ENCODE measurements around the gene NDUFB5.
"Not testable (repeated sequence)": the region's sequence is repeated elsewhere in the genome, so short reads cannot be mapped to it uniquely, and the experiment has no call there.

Gene NDUFB5

DNA sequence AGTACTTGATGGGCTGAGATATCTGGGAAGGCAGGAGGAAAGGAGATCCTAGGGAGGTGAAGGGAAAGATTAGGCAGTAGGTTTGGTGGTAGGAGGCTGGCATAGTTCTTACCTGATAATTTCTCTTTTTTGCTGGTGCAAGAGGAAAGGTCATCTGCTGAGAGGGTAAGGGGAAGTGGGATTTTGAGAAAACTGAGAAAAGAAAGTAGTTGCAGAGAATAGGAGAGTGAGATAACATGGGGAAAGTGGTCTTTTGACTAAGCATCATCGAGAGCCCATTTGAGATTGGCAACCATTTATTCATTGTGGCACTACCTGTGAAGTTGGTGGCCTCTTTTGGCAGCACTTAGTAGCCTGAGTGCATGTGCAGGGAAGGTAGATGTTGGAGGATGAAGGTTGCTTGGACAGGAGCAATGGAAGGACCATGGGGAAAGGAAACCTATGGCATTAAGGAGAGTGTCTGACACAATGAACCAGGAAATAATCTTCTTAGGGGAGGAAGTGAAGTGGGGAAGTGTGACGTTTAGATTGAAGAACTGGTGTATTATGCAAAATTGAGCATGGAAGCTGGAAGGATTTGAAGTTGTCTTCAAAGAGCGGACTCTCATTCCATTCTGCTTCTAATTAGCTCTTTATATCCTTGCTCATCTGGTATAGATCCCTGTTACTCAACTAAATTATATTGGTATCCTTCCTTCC, 26.3 kb downstream of the NDUFB5 start:
- H3K4me3 ChIP-seq (ENCODE audit: low read depth, low read length), result no peak overlapping the region

DNA sequence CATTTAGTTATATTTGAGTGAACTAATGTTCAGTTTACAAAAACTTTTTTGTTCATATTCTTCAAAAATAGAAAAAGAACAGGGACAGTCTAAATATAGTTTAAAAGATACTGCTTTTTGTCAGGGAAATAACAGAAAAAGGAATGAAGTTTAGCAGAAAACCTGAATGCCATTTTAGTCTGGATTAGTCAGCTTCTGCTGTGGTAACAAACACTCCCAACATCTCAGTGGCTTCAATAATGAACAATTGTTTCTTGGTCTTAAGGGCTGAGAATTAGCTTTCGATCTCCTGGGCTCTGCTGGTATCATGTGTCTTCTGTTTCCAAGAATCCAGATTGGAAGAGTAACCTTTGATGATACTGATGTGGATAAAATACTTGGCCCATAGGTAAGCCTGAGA, 35.9 kb downstream of the NDUFB5 start:
- no peak overlapping the region for H3K4me3 ChIP-seq (ENCODE audit: low read depth, low read length)

DNA sequence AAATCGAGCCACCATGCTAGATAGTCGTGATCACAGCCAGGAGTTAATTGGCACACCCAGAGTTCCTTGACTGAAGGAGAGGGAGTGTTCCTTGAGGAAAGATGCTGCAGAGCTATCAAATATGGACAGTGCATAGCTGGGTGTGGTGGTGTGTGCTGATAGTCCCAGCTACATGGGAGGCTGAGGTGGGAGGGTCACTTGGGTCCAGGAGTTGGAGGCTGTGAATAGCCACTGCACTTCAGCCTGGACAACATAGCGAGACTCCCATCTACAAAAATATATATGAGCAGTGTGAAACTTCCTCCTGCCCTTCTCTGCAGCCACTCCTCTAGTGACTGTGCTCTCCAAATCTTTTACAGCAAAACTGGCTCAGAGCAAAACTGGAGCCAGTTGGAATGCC, 38.3 kb downstream of the NDUFB5 start:
- H3K4me3 ChIP-seq (ENCODE audit: low read depth, low read length), result no peak overlapping the region

DNA sequence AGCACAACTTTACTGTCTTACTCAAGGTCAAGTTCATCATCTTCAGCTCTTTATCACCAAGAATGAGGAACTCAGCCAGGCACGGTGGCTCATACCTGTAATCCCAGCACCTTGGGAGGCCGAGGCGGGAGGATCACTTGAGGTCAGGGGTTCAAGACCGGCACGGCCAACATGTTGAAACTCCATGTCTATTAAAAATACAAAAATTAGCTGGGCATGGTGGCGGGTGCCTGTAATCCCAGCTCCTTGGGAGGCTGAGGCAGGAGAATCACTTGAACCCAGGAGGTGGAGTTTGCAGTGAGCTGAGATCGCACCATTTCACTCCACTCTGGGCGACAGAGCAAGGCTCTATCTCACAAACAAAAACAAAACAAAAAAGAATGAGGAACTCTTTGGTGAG, 39.2 kb downstream of the NDUFB5 start:
- H3K4me3 ChIP-seq (ENCODE audit: low read depth, low read length), result not testable (repeated sequence)

DNA sequence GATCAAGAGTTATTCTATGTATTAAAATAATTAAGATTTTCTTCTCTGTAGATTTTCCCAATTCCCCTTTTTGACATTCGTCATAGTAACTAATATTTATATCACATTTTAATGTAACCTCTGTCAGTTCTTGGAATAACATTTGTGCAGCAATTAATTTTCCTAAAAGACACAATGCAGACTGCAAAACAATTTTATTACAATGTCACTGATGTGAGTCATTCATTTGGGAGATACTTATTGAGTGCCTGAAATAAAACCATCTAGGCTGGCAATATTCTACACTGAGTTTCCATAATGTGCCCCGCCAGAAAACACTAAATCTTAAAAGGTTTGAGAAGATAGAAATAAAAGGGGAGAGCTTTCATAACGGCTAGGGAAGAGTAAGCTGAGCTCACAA, 41.6 kb downstream of the NDUFB5 start:
- no peak overlapping the region for H3K4me3 ChIP-seq (ENCODE audit: low read depth, low read length)

DNA sequence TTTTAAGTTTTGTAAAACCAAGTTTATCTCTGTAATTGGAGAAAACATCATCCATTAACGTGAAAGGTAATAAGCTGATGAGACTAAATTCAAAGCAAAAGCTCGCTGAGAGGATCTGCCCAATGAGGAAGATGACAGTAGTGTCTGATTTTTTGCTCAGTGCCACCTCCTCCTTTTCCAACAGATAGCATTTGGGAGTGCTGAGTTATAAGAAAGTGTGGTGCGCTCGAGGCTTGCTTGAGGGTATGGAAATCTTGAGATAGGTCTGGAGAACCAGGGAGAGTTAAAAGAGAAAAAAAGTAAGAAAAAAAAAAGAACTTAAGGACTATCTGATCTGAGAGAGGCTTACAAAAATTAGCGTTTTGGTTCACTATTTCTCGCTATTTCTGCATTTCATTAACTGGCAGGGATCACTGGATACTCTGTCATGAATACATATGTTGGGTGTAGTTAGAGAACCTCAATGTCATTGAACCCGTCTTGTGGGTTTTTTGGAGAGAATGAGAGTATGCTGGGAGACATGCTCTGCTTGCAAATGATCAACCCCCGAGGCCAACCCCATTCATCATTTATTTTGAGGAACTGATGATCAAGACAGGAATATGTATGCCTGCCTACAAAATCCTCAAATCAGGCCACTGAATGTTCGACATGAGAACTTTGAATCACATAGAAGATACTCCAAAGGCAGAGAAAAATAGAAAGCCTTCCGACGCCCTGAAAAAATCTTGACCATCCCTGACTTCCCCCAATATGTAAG, 47.3 kb downstream of the NDUFB5 start:
- peak overlapping the region; percentile 91 for H3K4me3 ChIP-seq (ENCODE audit: low read depth, low read length)

DNA sequence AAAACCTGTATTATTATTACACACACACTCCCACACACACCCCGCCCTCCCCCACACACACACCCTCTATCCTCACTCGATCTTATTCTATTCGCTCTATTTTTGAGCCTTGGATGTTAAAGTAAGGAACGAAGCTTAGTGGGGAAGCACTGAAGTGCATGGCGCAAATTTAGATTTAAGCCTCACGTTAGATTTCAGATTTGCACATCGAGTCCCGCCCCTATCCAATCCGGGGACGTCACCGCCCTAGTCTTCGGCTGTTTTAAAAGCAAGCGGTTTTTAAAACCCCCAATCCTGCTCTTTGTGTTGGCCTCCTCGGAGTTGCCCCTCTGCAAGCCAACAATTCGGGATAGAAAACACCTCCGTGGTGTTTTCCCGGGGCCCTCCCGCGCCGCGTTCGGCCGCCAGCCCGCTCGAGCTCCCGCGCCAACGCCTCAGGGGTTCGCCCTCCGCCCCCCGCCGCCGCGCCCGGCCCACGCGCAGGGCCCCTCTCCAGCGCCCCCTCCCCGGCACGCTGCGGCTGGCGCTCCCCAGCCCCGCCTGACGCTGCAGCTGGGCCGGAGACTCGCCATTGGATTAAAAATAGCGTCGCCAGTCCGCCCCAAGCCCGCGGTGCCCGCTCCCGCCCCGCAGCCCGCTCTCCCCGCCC, 48.0 kb downstream of the NDUFB5 start, which contains the start of gene USP13:
Gene USP13 (plus strand): TSS at position 594 of the 649 bp plus-strand sequence. CDS start 186 bp downstream, outside the sequence.
- H3K4me3 ChIP-seq (ENCODE audit: low read depth, low read length), result peak within 1 kb of the TSS; percentile 91

DNA sequence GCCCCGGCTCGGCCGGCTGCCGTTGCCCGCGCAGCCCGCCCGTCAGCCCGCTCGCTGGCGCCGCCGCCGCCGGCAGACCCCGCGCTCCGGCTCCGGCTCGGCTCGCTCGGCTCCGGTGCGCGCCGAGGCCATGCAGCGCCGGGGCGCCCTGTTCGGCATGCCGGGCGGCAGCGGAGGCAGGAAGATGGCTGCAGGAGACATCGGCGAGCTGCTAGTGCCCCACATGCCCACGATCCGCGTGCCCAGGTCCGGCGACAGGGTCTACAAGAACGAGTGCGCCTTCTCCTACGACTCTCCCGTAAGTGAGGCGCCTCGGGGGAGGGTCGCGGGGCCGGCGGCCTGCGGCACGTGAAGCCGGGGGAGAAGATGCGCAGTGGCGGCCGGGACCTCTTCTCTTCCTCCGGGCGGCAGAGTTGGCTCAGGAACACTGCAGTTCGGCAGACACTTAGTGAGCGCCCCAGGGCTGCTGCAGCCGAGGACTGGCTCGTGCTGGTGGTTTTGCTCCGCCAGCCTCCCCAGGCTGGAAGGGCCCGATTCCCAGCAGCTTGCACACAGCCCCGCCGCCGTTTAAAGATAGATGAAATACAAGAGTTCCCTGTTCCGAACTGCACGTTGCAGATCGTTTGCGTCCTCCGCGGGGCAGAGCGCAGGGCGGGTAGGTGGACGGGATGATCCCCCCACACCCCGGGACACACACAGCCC, 48.7 kb downstream of the NDUFB5 start:
- peak overlapping the region; percentile 91 for H3K4me3 ChIP-seq (ENCODE audit: low read depth, low read length)

DNA sequence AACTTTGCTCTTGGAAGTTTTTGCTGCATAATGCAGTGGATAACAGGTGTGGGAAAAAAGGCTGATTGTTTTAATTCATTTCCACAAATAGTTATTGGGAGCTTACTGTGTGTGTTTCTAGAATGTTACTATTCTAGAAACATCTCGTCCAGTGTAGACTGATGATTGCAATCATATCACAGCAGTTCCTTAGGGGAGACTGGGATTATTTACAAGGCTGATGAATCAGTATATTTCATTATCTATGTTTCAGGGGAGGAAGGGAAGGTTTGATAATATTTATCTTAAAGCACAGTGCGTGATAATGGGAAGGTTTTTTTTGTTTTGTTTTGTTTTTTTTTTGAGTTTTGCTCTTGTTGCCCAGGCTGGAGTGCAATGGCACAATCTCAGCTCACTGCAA, 50.6 kb downstream of the NDUFB5 start:
- no peak overlapping the region for H3K4me3 ChIP-seq (ENCODE audit: low read depth, low read length)

DNA sequence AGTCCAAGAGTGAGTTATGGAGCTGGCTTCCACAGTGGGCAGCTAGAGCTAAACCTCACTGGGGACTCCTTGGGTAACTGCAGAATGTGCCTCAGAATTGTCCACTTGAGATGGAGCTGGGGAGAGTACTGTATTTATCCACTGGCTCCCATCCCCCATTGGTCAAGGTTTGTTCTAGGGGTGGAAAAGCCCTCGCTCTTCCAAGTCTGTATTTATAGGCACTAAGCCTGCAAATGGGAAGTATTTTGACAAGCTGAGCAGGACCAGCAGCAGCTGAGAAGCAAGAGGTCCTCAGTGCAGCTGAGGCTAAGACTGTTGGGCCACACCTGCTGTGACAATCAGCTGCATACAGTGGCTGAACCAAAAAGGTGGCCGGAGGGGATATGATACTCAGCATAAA, 54.0 kb downstream of the NDUFB5 start:
- H3K4me3 ChIP-seq (ENCODE audit: low read depth, low read length), result no peak overlapping the region

DNA sequence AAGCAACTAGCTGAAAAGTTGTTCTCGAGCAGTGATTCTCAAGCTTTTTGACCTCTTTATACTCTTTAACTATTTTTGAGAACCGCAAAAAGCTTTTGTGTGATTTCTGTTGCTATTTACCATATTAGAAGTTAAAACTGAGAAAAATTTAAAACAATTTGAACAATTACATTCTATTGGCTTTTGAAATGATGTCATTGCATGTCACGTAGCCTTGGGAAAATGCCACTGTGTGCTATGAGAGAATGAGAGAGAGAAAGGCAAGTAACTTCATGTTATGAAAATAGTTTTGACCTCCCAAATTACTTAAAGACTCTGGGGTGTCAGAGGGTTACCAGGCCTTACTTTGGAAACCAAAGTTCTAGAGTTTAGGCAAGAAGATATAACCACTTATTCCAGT, 56.3 kb downstream of the NDUFB5 start:
- H3K4me3 ChIP-seq (ENCODE audit: low read depth, low read length), result no peak overlapping the region

DNA sequence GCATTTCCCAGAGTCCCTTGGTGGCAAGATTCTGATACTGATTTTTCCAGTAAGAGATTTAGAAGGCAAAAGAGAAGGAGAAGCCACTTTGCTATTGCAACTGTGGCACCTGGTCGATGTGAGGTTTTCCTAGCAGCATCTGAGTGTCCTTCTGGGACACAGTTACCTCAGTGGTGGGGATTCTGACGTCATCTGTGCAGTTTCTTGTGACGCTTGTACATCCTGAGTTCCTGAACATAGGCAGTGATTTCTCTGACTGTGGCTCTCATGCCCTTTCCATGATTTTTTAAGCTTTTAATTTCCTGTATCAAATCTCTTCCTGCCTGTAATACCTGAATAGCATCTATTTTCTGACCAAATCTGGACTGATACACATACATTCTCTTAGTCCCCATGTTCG, 57.2 kb downstream of the NDUFB5 start:
- H3K4me3 ChIP-seq (ENCODE audit: low read depth, low read length), result no peak overlapping the region

DNA sequence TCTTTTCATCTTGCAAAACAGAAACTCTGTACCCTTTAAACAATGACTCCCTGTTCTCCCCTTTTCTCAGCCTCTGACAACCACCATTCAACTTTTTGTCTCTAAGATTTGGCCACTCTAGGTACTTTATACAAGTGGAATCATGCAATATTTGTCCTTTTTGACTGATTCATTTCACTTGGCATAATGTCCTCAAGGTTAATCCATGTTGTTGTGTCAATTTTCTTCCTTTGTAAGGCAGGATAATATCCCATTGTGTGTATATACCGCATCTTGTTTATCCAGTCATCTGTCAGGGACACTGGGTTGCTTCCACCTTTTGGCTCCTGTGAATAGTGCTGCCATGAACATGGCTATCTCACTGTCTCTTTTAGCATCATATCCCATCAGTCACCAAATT, 58.5 kb downstream of the NDUFB5 start:
- H3K4me3 ChIP-seq (ENCODE audit: low read depth, low read length), result no peak overlapping the region

DNA sequence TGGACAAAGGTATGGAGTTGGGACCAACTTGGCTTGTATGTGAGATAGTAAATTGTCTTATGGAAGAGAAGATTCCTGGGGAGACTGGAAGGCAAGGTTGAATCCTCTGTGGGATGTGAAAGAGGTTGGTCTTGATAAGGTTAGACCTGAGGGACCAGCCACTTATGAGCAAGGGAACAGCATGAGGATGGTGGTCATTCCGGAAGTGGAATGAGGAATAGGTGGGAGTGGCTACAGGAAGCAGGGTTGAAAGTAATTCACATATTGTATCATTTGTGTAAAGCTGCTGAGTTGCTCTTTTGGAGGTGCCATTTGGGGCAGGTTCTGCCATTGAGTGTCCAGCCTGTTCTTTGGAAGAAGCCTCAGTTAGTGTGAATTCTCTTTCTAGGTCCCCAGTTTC, 61.4 kb downstream of the NDUFB5 start:
- H3K4me3 ChIP-seq (ENCODE audit: low read depth, low read length), result no peak overlapping the region

DNA sequence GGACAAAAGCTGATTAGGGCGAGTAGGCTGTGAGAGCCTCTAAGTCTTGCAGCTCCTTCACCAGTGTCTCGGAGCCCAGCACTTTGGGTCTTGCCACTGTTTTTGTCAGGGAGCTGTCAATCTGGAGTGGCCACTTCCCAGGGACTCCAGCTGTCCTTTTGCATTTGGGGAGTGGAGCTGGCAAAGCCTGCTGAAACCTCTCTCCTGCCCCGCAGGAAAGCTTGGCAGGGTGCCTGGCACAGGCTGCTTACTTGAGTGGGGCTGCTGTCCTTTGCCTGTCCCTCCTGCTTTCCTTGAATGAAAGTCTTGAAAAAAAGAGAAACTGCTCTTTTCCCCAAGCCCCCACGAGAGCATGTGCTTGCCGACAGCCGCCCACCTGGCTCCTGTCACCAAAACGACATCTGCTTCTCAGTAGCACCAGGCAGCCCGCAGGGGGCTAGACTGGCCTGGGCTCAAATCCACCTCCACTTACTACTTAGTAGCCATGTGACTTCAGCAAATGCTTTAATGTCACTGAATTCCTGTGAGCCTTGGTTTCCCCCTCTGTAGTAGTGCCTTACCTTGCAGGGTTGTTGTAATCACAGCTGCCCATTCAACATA, 61.9 kb downstream of the NDUFB5 start:
- H3K4me3 ChIP-seq (ENCODE audit: low read depth, low read length), result no peak overlapping the region

DNA sequence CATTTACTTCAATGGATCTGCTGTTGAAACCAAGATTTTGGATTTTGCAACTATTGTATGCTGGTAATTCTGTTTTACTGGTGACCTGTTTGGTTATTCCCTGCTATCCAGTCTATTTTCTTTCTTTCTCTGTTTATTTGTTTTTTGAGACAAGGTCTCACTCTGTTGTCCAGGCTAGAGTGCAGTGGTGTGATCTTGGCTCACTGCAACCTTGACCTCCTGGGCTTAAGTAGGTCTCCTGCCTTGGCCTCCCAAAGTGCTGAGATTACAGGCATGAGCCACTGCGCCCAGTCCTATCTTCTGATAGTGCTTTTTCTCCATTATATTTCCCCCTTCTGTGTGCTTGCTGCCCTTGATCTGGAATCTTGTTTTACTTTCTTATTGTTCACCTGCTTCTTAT, 63.8 kb downstream of the NDUFB5 start:
- no peak overlapping the region for H3K4me3 ChIP-seq (ENCODE audit: low read depth, low read length)

DNA sequence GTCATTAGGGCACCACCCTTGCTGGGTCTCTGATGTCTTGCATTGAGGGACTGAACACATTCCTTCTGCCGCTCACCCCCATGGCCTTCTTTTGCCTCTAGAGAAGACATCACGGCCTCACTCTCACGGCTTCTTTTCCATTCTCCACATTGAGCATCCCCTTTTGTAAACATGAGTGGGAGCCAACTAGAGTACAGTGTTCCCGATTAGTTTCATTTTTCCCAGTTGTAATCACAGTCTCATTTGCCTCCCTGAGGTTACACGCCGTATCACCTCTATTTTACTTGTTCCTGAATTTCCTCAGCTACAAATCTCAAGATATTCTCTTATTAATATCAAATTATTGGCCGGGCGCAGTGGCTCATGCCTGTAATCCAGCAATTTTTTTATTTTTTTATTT, 65.7 kb downstream of the NDUFB5 start:
- H3K4me3 ChIP-seq (ENCODE audit: low read depth, low read length), result no peak overlapping the region

DNA sequence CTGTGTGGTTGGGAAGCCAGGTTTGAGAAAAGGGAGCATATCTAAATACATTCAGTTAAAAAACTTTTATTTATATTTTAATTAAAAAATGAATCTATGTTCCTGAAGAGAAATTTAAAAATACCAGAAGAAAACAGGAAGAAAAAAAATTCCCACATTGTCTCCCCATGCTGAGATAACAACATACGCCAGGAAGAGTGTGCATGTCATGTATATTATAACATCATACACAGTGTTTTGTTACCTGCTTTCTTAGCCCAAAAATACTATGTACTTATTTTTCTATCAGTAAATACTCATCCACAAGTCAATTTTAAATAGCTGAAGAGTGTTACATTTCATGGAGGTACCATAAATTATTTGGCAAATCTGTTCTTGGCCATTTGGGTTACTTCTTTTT, 66.7 kb downstream of the NDUFB5 start:
- H3K4me3 ChIP-seq (ENCODE audit: low read depth, low read length), result no peak overlapping the region

DNA sequence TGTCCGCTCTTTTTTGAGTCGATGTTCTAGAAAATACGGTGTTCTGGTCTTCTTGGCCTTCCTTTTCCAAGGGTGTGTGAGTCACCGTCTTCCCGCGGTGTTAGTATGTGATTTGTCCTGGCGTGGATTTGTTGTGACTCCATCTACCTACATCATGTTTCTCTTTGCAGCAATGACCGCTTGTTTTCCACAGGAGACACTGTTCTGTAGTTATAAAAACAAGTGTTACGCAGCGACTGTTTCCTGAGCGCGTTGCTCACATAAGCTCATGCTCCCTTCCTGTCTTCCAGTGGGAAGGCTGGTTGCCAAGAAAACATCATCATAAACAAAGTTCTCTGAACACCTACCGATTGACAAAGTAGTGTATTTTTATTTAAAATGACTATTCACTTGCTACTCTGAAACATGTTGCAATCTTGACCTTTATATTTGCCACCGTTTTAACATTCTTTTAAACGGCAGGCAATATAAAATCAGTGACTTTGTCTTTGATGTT, 67.2 kb downstream of the NDUFB5 start:
- no peak overlapping the region for H3K4me3 ChIP-seq (ENCODE audit: low read depth, low read length)

DNA sequence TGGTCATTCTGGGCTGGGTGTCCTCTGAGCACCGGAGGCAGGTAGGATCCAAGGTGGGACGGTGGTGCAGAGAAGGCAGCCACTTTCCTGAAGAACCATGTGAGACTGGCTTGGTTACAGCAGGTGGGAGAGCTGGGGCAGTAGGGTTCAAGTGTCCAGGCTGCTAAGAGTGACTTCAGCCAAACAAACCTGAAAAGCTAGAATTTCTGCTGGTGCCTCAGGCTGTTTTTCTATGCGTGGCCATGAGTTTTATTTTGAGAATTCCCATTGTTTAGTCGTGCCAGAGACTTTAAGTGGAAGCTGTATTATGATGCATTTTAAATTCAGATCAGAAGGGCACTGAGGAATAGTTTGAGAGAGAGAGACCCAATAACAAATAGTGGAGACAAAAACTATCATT, 68.3 kb downstream of the NDUFB5 start:
- no peak overlapping the region for H3K4me3 ChIP-seq (ENCODE audit: low read depth, low read length)

DNA sequence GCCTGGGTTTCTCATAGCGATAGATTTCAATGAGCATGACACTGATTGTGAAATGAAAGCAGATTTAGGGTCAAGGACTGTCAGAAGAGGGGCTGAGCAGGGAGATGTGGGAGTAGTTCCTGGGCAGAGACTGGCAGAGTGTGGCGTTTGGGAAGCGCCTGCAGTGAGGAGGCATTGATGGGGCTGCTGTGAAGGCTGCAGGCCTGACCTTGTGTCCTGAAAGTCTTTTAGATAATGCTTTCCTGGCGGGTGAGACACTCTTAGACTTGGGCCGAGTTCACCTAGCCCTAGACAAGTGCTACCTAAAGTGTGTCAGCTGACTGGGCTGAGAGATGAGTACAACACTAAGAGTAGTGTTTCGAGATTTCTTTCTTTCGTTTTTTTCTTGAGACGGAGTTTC, 68.9 kb downstream of the NDUFB5 start:
- H3K4me3 ChIP-seq (ENCODE audit: low read depth, low read length), result no peak overlapping the region

All from iPS-11a (cell line).